ENCODE measurements around the gene MRTFA. TPM values are rescaled to one million over a fixed set of nuclear protein-coding genes. Genes with fewer than 3 reads are reported as not detected.

The MRTFA gene
- total RNA-seq, 1 donor from 2014 or later = 47.8 TPM

DNA sequence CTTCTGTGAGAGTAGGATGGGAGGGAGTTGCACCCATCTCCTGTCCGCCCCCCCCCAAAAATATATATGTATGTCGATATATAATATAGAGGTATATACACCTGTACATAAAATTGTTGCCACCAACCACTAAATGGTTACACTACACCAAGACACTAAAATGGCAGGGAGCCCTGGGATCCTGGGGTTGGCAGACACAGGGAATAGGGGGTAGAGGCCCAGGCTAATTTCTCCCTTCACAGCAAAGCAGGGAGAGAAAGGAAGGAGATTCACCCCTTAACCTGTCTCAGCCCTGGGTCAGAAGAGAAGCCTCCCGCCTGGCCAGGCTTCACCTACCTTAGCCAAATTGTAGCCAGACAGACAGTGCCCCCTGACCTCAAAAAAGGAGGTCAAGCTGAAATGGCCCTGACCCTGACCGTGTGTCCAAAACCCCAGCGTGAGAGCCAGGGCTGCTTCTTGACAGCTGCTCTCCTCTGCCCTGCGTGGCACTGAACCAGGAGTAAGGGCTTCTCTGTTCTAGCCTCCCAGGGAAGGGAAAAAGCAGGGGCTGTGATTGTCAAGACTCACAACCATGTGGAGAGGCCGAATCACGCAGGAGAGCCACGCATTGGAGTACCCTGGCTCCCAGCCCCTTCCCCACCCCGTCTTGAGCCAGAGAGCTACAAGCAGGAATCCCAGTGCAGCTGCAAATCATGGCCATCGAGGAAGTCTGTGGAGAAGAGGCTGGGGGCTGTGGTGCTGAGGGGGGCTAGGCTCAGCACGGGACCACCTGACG lies 225.6 kb downstream of the MRTFA start:
- no peak for DNase-seq (ENCODE audit: low spot score)
- peaks cover 15% of the 10 kb centered on the region for H3K36me3 Mint-ChIP-seq (ENCODE audit: low read depth)
- peaks cover 12% of the 10 kb centered on the region for H3K4me1 Mint-ChIP-seq (ENCODE audit: low read depth)

DNA sequence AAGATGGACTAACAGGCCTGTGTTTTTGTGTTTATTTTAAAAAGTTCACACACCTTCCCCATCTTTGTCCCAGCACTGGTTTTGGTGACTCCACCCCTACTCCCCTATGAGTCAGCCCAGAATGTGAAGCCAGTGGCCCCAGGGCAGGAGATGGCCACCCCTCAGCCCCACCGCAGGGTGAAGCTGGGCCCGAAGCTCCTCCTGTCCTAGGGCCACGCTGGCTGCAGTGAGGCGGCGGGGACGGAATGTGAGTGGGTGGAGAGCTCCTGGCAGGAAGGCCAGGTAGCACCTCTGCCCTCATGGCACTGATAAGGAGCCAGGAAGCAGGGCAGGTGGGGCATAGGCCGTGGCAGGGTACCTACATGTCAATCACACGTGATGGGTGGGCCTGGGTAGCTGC lies 226.2 kb downstream of the MRTFA start:
- peaks cover 9% of the 10 kb centered on the region for H3K36me3 Mint-ChIP-seq (ENCODE audit: low read depth)
- no peak for DNase-seq (ENCODE audit: low spot score)
- no peaks in the 10 kb centered on the region for H3K27me3 Mint-ChIP-seq (ENCODE audit: insufficient read depth)
- no peak overlapping the region for H3K4me3 Mint-ChIP-seq
- peaks cover 5% of the 10 kb centered on the region for H3K4me1 Mint-ChIP-seq (ENCODE audit: low read depth)
- H3K9me3 Mint-ChIP-seq = no peaks in the 10 kb centered on the region
- intact Hi-C loops (cut with micrococcal nuclease) = no loop called here
- H3K27ac Mint-ChIP-seq = peak overlapping the region; percentile 23

More for the DNA sequence above, 225.6 kb downstream of the MRTFA start:
- Mint-ChIP-seq H3K27me3 (ENCODE audit: insufficient read depth) (no peaks in the 10 kb centered on the region), H3K4me3 (no peak overlapping the region), H3K9me3 (no peaks in the 10 kb centered on the region), H3K27ac (no peak overlapping the region)
- intact Hi-C loops (cut with micrococcal nuclease) = no loop called here

DNA sequence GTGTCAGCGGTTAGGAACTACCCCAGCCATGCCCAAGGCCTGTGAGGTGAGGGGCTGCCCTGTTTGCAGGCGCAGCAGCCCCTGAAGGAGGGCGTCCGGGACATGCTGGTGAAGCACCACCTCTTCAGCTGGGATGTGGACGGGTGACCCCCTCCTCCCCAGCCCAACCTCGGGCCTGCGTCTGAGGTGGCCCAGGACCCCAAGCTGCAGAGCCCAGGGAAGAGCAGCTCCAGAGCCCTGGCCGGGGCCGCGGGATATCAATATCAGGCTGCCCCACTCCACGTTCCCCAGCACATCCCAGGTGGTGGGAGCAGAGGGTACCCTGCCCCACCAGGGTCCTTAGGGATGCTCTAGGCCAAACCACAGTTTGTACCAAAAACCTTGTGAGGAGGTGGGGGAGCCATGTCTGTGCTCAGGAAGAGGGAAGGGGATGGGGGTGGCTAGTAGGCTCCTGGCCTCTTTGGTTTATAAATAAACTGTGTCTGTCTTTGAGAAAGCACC lies 226.9 kb downstream of the MRTFA start:
- Mint-ChIP-seq H3K27ac (no peak overlapping the region), H3K4me1 (ENCODE audit: low read depth) (peaks cover 5% of the 10 kb centered on the region)
- intact Hi-C loops (cut with micrococcal nuclease) = no loop called here

DNA sequence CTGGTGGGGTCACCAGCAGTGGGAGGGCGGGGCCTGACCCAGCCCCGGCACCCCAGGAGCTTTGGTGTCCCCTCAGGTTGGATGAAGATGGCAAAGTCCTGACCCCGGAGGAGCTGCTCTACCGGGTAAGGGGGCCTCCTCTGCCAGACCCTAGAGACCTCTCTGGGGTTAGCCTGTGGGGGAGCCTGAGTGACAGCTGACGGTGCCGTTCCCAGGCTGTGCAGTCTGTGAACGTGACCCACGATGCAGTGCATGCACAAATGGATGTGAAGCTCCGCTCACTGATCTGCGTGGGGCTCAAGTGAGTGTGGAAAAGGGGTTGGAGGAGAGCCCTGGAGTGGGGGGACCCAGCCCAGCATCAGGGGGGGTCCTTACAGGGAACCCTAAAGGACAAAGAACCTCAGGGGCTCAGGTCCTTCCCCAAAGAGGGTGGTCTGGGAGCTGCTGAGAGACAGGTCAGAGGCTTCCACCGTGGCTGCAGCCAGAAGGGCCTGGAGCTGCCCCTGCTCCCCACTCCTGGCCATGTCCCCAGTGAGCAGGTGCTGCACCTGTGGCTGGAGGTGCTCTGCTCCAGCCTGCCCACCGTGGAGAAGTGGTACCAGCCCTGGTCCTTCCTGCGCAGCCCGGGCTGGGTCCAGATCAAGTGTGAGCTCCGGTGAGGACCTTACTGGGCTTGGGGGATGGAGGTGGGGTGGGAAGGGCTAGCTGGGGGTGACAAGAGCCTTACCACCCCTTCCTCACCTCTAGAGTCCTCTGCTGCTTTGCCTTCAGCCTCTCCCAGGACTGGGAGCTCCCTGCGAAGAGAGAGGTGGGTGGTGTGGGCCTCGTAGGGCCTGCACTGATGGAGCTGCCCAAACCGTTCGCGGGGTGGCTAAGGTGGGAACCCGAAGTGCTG lies 227.6 kb downstream of the MRTFA start:
- DNase-seq (ENCODE audit: low spot score) = no peak
- intact Hi-C loops (cut with micrococcal nuclease) = no loop called here
- H3K36me3 Mint-ChIP-seq (ENCODE audit: low read depth) = peaks cover 13% of the 10 kb centered on the region
- peaks cover 5% of the 10 kb centered on the region for H3K4me1 Mint-ChIP-seq (ENCODE audit: low read depth)
- H3K27me3 Mint-ChIP-seq (ENCODE audit: insufficient read depth) = no peaks in the 10 kb centered on the region
- H3K9me3 Mint-ChIP-seq = no peaks in the 10 kb centered on the region
- H3K4me3 Mint-ChIP-seq = no peak overlapping the region
- H3K27ac Mint-ChIP-seq = no peak overlapping the region

More for the DNA sequence above, 226.9 kb downstream of the MRTFA start:
- no peak for DNase-seq (ENCODE audit: low spot score)
- Mint-ChIP-seq H3K36me3 (ENCODE audit: low read depth) (peaks cover 9% of the 10 kb centered on the region), H3K27me3 (ENCODE audit: insufficient read depth) (no peaks in the 10 kb centered on the region), H3K4me3 (no peak overlapping the region), H3K9me3 (no peaks in the 10 kb centered on the region)

DNA sequence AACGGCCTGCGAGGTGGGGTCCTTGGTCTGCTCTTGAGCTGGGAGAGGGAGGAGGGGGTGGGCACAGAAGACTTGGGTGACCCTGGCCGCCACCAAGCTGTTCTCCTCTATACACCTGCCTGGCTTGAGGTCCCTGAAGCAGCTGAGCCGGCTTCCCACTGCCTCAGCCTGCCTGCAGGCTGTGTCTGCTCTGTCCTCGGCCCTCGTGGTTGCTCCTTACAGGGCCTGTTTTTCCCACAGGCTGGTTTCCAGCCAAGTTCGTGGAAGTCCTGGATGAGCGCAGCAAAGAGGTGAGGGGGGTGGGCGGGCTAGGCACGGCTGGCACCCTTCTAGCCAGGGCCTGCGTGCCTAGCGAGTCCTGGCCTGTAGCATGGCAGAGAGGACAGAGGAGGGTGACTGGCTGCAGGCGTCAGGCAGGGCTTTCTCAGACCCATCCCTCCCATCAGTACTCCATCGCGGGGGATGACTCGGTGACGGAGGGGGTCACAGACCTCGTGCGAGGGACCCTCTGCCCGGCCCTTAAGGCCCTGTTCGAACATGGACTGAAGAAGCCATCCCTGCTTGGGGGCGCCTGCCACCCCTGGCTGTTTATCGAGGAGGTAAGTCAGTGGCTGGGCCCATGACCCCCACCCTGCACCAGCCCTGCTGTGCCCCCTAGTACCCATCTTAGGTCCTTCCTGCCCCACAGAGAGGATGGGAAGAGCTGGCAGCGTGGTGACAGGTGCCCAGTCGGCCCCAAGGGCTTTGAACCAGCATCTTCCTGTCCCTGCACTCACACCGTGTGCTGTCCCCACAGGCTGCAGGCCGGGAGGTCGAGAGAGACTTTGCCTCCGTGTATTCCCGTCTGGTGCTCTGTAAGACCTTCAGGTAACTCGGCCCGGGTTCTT lies 228.4 kb downstream of the MRTFA start:
- H3K27ac Mint-ChIP-seq = no peak overlapping the region
- no peak for DNase-seq (ENCODE audit: low spot score)
- peaks cover 22% of the 10 kb centered on the region for H3K36me3 Mint-ChIP-seq (ENCODE audit: low read depth)
- intact Hi-C loops (cut with micrococcal nuclease) = no loop called here
- no peaks in the 10 kb centered on the region for H3K9me3 Mint-ChIP-seq
- peaks cover 5% of the 10 kb centered on the region for H3K4me1 Mint-ChIP-seq (ENCODE audit: low read depth)
- H3K4me3 Mint-ChIP-seq = no peak overlapping the region
- no peaks in the 10 kb centered on the region for H3K27me3 Mint-ChIP-seq (ENCODE audit: insufficient read depth)

DNA sequence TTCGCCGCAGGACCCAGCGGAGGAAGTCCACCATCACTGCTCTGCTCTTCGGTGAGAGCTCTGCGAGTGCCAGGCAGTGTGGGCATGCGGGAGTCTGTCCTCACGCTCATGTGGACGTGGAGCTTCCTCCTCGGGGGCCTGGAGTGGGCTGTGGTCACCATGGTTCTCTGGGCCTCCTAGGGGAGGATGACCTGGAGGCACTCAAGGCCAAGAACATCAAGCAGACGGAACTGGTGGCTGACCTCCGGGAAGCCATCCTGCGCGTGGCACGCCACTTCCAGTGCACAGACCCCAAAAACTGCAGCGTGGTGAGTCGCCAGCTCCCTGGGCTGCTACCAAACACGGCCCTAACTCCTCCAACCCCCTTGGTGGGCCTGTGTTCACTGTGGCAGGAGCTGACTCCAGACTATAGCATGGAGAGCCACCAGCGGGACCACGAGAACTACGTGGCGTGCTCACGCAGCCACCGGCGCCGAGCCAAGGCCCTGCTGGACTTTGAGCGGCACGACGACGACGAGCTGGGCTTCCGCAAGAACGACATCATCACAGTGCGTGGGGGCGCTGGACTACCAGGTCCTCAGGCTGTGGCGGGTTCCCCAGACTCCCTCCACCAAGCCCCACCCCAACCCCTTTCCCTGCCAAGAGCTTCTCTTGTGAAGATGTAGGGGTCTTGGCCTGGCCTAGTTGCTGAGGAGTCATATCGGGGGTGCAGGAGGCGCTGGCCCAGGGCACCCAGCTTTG lies 229.3 kb downstream of the MRTFA start:
- intact Hi-C loops (cut with micrococcal nuclease) = no loop called here
- no peaks in the 10 kb centered on the region for H3K27me3 Mint-ChIP-seq (ENCODE audit: insufficient read depth)
- H3K4me3 Mint-ChIP-seq = no peak overlapping the region
- H3K9me3 Mint-ChIP-seq = no peaks in the 10 kb centered on the region
- no peak overlapping the region for H3K27ac Mint-ChIP-seq
- DNase-seq (ENCODE audit: low spot score) = no peak
- H3K36me3 Mint-ChIP-seq (ENCODE audit: low read depth) = peaks cover 24% of the 10 kb centered on the region
- peaks cover 7% of the 10 kb centered on the region for H3K4me1 Mint-ChIP-seq (ENCODE audit: low read depth)

DNA sequence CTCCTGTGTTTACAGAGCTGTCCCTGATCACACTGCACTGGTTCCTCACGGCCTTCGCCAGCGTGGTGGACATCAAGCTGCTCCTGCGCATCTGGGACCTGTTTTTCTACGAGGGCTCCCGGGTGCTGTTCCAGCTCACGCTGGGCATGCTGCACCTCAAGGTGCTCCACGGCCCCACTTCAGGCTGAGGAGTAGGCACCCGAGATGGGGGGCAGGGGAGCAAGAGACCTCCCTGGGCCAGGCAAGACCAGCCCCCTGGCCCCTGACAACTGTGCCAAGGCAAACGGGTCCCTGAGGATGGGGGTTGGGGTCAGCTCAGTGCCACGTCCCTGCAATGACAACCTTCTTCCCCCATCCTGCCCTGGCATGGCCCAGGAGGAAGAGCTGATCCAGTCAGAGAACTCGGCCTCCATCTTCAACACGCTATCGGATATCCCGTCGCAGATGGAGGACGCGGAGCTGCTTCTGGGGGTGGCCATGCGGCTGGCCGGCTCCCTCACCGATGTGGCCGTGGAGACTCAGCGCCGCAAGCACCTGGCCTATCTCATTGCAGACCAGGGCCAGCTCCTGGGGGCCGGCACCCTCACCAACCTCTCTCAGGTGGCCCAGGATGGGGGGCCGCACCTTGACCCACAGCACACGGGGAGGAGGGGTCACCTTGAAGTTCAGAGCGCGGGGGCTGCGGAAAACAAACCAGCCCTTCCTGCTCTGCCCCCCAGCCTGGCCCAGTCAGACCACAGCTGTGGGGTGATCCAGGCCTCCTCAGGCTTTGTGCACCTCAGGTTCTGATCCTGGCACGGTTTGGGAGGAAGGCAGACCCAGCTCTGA lies 230.2 kb downstream of the MRTFA start:
- Mint-ChIP-seq H3K27ac (no peak overlapping the region), H3K4me1 (ENCODE audit: low read depth) (peaks cover 16% of the 10 kb centered on the region), H3K4me3 (no peak overlapping the region), H3K36me3 (ENCODE audit: low read depth) (peaks cover 29% of the 10 kb centered on the region), H3K27me3 (ENCODE audit: insufficient read depth) (no peaks in the 10 kb centered on the region), H3K9me3 (no peaks in the 10 kb centered on the region)
- DNase-seq (ENCODE audit: low spot score) = no peak
- intact Hi-C loops (cut with micrococcal nuclease) = no loop called here

DNA sequence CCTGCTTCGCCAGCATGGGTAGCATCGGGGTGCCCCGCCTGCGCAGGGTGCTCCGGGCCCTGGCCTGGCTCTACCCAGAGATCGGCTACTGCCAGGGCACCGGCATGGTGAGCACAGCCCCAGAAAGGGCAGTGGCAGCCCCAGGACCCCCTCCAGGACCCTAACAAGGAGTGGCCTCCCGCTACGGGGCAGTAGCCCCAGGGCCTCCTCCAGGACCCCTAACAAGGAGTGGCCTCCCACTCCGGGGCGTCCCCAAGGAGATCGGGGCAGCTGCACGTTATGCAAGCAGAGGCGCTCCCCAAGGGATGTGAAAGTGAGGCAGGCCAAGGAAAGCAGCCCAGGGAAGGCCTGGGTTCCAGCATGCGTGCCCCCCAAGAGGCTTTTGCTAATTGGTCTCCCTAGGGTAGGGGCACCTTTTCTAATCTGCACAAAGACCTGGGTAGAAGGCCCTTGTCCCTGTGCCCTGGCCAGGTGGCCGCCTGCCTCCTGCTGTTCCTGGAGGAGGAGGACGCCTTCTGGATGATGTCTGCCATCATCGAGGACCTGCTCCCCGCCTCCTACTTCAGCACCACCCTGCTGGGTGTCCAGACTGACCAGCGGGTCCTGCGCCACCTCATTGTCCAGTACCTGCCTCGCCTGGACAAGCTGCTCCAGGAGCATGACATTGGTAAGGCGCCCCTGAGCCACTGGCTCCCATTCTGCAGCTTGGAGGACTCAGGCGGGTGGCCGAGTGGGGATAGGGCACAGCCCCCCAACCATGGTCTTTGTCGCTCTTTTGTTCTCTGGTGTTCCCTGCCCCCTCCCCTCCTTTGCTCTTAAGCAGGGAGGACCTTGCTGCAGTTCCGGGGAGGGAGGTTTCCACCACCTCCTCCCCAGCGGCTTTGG lies 231.1 kb downstream of the MRTFA start:
- peaks cover 31% of the 10 kb centered on the region for H3K36me3 Mint-ChIP-seq (ENCODE audit: low read depth)
- H3K27me3 Mint-ChIP-seq (ENCODE audit: insufficient read depth) = no peaks in the 10 kb centered on the region
- H3K27ac Mint-ChIP-seq = no peak overlapping the region
- no peak overlapping the region for H3K4me3 Mint-ChIP-seq
- intact Hi-C loops (cut with micrococcal nuclease) = no loop called here
- no peaks in the 10 kb centered on the region for H3K9me3 Mint-ChIP-seq
- H3K4me1 Mint-ChIP-seq (ENCODE audit: low read depth) = peaks cover 25% of the 10 kb centered on the region
- DNase-seq (ENCODE audit: low spot score) = no peak

DNA sequence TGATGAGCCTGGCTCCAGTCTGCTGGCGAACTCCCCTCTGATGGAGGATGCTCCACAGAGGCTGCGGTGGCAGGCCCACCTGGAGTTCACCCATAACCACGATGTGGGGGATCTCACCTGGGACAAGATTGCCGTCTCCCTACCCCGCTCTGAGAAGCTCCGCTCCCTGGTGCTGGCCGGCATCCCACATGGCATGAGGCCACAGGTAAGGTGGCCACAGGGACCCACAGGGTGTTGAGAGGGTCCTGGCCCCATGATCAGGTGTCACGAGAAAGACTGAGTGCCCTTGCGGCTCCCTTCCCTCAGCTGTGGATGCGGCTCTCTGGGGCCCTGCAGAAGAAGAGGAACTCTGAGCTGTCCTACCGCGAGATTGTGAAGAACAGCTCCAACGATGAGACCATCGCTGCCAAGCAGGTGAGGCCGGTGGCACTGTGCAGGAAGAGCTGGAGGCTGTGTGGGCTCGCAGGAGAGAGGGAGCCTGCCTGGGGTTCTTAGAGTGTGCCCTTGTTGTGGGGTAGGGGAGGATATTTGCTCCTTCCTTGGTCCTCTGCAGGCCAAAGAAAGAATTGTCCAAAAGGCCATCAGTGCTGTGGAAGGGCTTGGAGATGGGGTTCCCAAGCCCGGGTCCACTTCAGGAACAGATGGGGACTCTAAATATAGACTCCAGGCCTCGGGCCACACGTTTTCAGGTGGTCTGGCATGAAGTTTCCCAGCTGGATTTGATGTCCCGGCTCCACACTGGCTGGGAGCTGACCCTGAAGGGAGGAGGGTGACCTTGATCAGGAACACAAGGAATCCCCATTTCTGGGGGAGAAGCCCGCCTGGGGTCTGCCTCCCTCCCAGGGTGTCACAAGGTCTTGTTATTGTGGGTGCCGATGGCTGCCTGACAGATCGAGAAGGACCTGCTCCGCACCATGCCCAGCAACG lies 232.0 kb downstream of the MRTFA start:
- no peaks in the 10 kb centered on the region for H3K9me3 Mint-ChIP-seq
- peaks cover 31% of the 10 kb centered on the region for H3K36me3 Mint-ChIP-seq (ENCODE audit: low read depth)
- no peaks in the 10 kb centered on the region for H3K27me3 Mint-ChIP-seq (ENCODE audit: insufficient read depth)
- no peak overlapping the region for H3K27ac Mint-ChIP-seq
- no peak for DNase-seq (ENCODE audit: low spot score)
- no peak overlapping the region for H3K4me3 Mint-ChIP-seq
- H3K4me1 Mint-ChIP-seq (ENCODE audit: low read depth) = peaks cover 34% of the 10 kb centered on the region
- intact Hi-C loops (cut with micrococcal nuclease) = no loop called here

DNA sequence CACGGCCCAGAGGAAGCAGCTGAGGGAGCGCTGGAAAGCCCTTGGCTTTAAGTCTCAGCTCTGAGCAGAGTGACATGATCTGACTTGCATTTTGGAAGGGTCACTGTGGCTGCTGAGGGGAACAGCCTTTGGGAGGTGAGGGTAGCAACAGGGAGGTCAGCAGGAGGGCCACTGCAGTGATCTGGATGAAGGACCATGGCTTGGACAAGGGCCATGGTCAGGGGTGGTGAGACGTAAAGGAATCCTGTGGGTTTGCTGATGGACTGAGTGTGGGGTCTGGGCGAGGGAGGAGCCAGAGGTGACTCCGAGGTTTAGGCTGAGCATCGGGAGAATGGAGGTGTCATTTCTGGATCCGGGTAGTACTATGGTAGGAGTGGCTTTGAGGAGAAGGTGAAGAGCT lies 232.9 kb downstream of the MRTFA start:
- no peak overlapping the region for H3K4me3 Mint-ChIP-seq
- H3K9me3 Mint-ChIP-seq = no peaks in the 10 kb centered on the region
- H3K4me1 Mint-ChIP-seq (ENCODE audit: low read depth) = peaks cover 36% of the 10 kb centered on the region
- H3K27ac Mint-ChIP-seq = no peak overlapping the region
- intact Hi-C loops (cut with micrococcal nuclease) = no loop called here
- H3K36me3 Mint-ChIP-seq (ENCODE audit: low read depth) = peaks cover 31% of the 10 kb centered on the region
- no peak for DNase-seq (ENCODE audit: low spot score)
- H3K27me3 Mint-ChIP-seq (ENCODE audit: insufficient read depth) = no peaks in the 10 kb centered on the region
